DMS53 treated with DMSO at 0.1 percent for 48 hours (cell line): ENCODE results near the gene CSMD2.

Experiments
- DNase-seq: peaks from one replicate; lab custom pipeline; 2025; ENCODE audit not compliant: unreplicated experiment; lab: John Stamatoyannopoulos, UW

CSMD2 gene

GRCh38 chr1:33575324-33575879 lies 589.6 kb downstream of the CSMD2 start:
- no peak for DNase-seq

DNA sequence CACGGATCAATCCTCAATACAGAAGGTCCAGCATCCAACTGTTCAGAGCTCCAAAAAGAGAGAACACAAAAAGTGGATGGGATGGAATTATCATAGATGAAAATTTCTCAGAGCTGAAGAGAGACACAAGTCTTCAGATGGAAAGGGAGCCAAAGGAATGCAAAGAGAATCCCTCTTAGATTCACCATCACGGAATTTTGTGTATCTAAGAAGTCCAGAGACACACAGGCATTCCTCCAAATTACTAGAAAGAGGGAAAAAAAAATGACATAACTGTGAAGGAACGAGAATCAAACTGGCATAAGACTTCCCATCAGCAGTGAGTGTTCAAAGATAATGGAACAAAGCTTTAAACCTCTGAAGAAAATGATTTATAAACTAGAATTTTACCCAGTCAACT lies 591.4 kb downstream of the CSMD2 start:
- no peak for DNase-seq

- DNase-seq: no peak
Observed at GRCh38 chr1:33572387-33572786, 592.6 kb downstream of the CSMD2 start.

DNA sequence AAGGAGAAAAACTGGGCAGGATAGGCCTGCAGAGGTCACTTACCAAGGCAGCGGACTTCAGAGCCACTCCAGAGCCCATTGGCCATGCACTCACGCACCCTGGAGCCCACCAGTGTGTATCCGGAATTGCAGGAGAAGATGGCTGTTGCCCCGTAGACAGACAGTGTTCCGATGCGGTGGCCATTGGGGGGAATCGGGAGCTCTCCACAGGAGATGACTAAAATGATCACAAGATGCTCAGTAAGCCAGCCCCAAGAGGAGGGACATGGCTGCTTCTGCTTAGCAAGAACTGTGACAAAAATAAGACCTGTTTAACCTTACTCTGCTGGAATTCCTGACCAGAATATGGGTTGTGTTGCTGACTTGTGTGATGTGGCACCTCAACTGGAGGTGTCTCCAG lies 595.7 kb downstream of the CSMD2 start:
- DNase-seq: no peak

- DNase-seq: peak; percentile 50
Observed at GRCh38 chr1:33563699-33564098, 601.3 kb downstream of the CSMD2 start.

- no peak for DNase-seq
Observed at GRCh38 chr1:33562563-33562962, 602.5 kb downstream of the CSMD2 start.

DNA sequence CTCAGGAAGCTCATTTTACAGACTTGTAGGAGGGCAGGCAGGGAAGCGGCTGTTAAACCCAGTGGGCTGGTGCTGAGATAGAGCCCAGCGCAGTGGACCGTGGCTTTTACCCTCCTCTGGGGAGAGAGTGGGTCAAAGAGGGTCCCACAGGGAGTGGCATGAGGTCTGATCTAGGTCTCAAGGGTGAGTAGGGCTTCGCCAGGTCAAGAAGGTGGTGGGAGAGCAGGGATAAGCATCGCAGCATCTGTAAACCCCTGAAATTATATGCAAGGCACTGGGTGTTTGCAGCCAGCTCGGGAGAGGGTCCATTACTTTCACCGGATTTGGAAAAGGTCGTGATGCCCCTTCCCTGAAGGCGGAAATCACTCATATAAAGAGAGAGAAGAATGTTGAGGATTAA lies 603.5 kb downstream of the CSMD2 start:
- DNase-seq: no peak

DNA sequence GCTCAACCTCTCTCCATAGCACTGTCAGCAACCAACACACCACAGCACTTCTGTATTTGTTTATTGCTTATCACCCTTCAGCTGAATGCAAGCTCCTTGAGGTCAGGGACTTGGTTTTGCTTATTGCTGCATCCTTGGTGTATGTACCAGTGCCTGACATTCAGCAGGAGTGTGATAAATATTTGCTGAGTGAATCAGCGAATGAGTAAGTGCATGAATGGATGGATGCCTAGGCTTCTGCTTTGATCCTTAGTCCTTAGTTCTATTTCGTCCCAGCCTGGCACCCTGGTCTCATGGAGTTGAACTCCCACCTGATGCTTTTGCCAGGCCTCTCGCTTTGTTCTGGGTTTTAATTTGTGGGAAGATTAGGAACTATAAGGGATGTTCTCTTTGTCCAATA lies 604.4 kb downstream of the CSMD2 start:
- DNase-seq: no peak

- DNase-seq: no peak
Observed at GRCh38 chr1:33548721-33549120, 616.3 kb downstream of the CSMD2 start.

- DNase-seq: no peak
Observed at GRCh38 chr1:33548319-33548718, 616.7 kb downstream of the CSMD2 start.

DNA sequence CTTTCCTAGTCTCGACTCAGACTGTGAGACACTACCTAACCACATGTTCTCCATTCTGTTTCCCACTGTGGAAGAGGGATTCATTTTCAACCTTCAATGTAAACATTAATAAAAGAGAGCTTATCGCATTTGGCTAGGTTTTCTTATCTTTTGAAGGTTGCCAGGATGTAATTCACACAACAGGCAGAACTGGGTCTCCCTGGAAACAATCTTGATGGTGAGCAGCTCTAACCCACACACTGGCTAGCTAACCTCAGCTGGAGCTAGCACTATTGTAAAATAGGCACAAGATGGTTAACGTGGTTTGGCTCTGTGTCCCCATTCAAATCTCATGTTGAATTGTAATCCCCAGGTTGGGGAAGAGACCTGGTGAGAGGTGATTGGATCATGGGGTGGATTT lies 617.5 kb downstream of the CSMD2 start:
- DNase-seq: no peak

GRCh38 chr1:33541966-33542365 lies 623.1 kb downstream of the CSMD2 start:
- DNase-seq: no peak

- no peak for DNase-seq
Observed at GRCh38 chr1:33537885-33538284, 627.1 kb downstream of the CSMD2 start.

- DNase-seq: no peak
Observed at GRCh38 chr1:33535334-33535733, 629.7 kb downstream of the CSMD2 start.

- no peak for DNase-seq
Observed at GRCh38 chr1:33532936-33533335, 632.1 kb downstream of the CSMD2 start.

DNA sequence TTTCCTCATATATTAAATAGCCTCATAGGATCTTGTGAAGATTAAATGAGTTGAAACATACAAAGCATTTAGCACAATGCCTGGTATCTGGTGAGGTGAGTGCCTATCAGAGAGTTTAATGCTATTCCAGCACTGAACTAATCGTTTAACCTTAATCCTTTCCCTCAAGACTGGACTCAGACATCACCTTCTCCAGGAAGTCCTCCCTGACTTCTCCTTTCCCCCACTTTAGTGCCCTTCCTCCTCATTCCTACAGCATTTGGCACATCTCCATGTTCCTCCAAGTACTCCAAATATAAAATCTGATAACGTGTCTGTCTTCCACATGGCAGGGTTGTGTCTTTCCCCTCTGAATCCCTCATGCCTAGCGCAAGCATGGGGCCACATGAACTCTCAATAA lies 632.8 kb downstream of the CSMD2 start:
- DNase-seq: no peak

DNA sequence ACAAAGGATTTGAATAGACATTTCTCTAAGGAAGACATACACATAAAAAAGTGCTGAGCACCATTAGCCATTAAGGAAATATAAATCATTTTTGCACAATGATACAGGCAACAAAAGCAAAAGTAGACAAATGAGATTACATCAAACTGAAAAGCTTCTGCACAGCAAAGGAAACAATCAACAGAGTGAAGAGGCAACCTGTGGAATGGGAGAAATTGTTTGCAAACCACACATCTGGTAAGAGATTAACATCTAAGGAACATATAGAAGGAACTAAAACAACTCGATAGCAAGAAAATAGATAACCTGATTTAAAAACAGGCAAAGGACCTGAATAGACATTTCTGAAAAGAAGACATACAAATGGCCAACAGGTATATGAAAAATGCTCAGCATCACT lies 635.1 kb downstream of the CSMD2 start:
- no peak for DNase-seq

GRCh38 chr1:33527934-33528333 lies 637.1 kb downstream of the CSMD2 start:
- no peak for DNase-seq

DNA sequence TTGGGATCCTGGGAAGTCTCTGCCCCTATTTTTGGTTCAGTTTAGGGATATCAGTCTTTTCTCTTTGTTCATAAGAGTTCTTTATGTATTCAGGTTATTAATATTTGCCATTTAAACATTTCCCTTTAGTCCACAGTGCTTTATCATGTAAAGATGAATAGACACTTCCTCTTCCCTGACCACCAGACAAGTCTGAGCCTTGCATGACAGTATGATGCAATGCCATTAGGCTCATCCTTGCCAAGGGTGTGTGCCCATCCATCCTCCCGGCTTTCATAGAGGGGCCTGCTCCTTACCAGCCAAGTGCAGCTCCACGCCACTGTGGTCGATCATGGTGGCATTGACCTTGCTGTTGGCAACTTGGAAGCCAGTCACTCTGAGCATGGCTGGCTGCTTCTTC lies 640.4 kb downstream of the CSMD2 start:
- no peak for DNase-seq

- DNase-seq: no peak
Observed at GRCh38 chr1:33519240-33519884, 645.7 kb downstream of the CSMD2 start.

GRCh38 chr1:33517596-33518250 lies 647.3 kb downstream of the CSMD2 start:
- no peak for DNase-seq

DNA sequence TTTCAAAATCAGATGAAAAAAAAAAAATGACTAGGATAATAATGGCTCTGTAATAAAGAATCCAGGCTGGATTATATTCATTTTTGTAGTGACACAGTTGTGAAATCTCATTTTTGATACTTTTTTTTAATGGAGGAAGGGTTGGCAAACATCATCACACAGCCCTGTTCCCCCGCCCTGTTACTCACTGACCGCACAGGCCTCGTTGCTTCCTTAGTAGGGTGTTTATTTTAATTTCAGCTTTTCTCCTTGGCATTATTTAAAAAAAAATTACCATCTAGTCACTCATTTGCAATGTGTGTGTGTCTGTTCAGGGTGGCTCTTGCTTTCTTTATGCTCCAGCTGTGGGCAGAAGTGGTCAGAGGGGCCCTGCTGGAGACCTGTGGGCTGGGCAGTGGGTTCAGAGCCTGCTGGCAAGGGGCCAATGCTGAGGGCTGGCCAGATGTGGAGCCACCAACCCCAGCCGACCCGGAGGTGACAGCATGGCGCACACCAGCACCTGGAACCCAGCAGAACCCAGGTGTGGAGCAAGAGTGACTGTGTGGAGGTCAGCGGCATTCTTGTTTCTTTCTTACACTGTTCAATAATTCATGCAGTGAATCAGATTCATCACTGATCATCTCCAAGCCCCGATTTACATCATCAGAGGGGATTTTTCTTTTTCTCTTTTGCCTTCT lies 648.0 kb downstream of the CSMD2 start:
- no peak for DNase-seq
